ENCODE results near the gene POLR2J.
"Not testable (repeated sequence)": the region's sequence is repeated elsewhere in the genome, so short reads cannot be mapped to it uniquely, and the experiment has no call there.

Gene POLR2J

DNA sequence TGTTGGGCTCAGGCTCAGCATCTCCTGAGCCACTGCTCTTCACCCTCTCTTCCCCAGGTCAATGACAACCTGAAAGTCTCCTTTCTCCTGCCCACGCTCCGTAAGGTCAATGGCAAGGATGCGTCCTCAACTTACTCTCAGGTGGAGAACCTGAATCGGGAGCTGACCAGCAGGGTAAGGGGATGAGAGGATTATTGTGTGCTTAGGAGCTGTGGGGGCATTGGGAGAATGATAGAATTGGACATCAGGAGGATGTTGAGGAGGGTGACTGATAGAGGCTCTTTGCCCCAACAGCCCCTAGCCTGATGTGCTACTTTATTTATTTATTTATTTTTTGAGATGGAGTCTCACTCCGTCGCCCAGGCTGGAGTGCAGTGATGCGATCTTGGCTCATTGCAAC is 12.6 kb downstream of the POLR2J start:
- no peak for DNase-seq (ENCODE audit: low read depth)

DNA sequence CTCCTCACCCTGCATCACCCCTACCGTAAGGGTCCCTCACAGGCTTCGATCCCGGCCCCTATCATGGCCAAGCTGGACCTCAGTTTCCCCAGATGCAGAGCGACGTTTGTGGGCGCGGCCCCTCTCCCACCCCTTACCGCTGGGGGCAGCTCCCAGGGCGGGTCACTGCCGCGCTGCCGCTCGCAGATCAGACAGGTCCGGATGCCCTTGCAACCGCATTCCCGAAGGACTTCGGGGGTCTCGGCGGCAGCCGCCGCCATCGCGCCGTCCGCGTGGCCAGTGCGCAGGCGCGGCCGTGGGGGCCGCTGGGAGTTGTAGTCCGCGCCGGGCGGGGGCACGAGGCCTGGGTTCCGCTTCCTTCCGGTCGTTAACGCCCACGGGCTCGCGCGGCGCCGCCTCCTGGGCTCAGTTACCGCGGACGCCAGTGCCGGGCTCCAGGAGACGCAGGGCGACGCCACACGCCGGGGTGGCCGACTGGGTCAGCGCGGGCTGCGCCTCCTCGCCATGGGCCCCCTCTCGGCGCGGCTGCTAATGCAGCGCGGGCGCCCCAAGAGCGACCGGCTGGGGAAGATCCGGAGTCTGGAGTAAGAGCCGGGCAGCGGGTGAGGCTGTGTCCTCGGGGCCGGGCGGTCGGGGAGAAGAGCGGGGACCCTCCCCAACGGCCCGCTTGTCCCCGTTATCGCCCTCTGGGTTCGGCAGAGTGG is 14.0 kb downstream of the POLR2J start, which contains the start of the genes ALKBH4 and LRWD1:
Gene ALKBH4 (minus strand): TSS at position 287 of the 704 bp plus-strand sequence. CDS start 27 bp downstream, at position 260.
Gene LRWD1 (plus strand): TSS at position 408 of the 704 bp plus-strand sequence. CDS start 97 bp downstream, at position 505.
- peak; percentile 95 for DNase-seq (ENCODE audit: low read depth)

DNA sequence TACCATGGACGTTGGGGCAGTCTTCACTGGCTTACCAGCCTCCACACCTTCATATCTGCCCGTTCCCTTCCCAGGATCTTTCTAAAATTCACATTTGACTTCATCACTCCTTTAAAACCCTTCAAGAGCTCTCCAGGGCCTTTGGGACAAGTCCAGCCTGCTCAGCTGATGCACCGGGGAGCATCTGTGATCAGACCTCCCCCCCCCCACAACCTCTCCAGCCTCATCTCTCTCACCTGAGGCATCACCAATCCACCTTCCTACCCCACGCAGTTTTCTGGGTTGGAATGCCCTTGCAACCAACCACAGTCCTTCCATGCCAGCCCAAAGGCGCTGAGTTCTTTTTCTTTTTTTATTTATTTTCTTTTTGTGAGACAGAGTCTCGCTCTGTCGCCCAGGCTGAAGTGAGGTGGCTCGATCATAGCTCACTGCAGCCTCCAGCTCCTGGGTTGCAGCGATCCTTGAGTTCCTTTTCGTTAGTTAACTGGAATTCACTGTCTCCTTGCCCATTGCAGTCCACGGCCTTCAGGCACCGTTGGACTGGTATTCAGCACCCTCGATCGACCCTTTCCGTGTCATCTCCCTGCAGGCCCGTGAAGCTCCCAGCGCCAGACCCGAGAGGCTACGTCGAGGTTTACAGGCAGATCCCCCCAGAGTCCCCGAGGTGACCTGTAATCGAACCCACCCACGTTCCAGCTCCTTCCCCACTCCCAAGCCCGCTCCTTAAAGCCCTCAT is 14.7 kb downstream of the POLR2J start:
- DNase-seq (ENCODE audit: low read depth) = peak; percentile 37

DNA sequence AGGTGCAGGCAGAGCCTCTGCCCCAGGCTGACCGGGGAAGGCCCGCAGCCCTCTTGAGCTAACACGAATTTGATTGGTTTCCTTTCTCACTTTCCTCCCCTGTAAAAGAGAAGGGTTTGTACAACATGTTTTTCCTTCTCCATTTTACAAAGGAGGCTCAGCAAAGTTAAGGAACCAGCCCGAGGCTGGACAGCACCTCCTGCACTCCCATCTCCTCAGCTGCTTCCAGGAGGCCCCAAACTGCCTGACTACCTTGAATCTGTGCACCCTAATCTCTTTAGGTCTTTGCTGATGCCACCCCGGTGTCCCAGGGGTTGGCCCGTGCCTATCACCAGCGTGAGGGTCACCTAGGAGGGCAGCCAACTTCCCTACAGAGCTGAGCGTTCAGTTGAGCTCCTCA is 18.3 kb downstream of the POLR2J start:
- no peak for DNase-seq (ENCODE audit: low read depth)

DNA sequence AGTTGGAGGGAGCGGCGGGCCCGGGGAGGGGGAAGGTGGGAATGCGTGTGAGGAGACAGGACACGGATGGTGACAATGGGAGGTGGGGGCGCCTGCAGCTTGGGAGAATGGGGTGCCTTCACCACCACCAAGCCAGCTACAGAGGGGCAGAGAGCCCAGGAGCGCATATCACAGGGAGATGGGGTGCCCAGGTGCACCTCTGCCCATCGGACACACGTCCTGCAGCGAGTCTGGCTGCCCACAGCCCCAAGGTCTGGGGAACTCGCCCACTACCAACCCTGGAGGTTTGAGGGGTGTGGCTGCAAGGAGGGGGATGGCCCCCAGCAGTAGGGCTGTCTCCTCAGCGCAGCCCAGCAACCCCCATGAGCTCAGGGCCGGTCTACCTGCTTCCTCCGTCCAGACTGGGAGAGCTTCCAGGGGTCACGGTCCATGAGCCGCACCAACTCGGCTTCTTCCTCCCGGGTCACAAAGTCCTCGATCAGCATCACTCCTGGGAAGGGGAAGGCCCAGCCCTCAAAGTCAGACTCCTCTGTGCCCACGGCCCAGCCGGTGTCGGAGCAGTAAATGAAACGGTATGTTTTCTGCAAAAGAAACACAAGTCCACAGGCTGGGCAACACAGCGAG is 19.4 kb downstream of the POLR2J start:
- no peak for DNase-seq (ENCODE audit: low read depth)

DNA sequence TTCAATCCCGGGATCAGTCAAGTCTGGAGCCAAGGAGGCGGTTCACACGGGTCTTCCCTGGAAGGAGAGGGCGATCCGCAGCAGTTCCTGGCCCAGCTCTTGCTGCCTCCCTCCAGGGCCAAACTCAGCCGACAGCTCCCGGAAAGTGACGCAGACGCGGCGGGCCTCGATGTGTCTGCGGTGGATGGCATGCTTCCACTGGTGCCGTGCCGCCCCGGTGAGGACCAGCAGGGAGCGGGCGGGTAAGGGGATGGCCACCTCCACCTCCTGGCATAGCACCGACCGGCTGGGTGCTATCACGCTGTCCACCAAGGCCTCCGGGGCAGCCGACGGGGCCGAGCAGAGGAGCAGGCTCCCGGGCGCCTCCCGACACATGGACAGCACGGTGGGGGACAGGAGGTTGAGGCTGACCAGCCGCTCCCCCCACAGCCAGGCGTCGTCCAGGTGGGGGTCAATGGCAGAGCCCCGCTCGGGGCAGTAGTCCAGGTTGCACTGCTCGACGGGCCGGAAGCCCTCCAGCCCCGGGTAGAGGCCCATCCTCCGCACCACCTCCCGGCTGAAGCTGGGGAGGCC is 21.3 kb downstream of the POLR2J start:
- DNase-seq (ENCODE audit: low read depth) = no peak

DNA sequence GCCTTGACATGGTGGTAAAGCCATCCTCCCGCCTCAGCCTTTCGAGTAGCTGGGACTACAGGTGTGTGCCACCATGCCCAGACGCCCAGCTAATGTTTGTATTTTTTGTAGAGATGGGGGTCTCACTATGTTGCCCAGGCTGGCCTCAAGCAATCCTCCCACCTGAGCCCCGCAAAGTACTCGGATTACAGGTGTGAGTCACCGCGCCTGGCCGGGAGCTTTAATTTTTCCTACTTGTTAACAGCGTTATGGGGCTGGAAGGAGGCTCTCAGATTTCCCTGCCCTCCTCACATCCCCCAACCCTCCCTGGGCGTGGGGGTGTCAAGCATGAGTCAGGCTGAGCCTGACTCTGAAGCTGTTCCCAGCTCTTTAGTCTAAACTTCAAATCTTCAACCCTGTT is 22.4 kb downstream of the POLR2J start:
- no peak for DNase-seq (ENCODE audit: low read depth)

DNA sequence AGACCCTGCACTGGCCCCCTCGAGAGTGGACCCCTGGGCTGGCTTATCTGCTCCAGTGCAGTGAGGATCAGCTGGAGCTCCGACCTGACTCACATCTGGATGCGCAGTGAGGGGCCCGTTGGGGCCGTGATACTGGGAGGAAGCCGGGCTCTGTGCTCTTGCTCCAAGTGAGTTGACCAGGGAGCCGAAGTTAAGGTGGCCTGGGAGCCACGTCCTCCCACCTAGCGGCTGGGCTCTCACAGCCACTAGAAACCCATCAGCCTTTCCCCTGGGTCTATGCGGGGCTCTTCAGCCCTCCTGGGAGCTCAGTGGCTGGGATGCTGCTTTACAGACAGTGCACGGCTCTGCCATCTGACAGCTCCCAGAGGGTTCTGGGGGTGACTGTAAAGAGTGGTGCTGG is 23.1 kb downstream of the POLR2J start:
- DNase-seq (ENCODE audit: low read depth) = no peak

DNA sequence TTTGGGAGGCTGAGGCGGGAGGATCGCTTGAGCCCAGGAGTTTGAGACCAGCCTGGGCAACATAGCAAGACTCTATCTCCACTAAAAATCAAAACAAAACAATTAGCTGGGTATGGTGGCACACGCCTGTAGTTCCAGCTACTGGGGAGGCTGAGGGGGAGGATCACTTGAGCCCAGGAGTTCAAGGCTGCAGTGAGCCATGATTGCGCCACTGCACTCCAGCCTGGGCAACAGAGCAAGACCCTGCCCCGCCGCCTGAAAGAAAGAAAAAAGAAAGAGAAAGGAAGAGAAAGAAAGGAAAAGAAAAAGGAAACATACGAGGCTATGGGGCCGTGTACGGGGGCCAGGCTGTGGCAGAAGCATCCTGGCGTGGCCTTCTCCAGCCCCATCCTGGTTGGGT is 23.8 kb downstream of the POLR2J start:
- not testable (repeated sequence) for DNase-seq (ENCODE audit: low read depth)

DNA sequence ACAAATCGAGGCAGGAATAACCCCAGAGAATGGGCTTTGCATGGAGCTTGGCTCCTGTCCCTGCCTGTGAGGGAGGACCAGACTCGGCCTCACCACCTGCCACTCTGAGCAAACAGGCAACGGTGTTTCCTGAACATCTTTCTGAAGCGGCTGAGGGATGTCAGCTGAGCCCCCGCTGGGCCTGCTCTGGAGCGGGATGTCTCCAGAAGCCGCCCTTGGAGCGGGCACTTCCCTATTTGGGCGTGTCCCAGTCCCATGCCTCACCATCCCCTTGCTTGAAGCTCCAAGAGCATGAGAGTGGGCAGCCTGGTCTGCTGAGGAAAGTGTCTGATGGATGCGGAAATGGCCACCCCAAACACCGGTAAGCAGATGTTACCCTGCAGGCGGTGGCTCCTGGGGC is 24.3 kb downstream of the POLR2J start:
- DNase-seq (ENCODE audit: low read depth) = no peak

DNA sequence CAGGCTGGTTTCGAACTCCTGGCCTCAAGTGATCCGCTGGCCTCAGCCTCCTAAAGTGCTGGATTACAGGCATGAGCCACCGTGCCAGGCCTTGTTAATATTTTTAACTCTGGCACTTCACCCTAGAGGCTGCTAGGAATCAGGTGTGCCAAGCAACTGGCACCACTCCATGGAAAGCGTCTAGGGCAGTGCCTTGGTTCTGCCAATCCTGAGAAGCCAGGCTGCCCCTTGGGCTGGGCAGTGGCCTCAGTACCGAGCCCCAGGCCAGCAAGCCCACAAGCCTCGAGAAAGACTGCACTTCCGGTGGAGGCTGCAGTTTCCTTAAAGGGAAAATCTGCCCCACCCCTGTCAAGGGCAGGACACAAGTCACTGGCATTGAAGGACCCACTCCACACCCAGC is 25.4 kb downstream of the POLR2J start:
- DNase-seq (ENCODE audit: low read depth) = no peak

DNA sequence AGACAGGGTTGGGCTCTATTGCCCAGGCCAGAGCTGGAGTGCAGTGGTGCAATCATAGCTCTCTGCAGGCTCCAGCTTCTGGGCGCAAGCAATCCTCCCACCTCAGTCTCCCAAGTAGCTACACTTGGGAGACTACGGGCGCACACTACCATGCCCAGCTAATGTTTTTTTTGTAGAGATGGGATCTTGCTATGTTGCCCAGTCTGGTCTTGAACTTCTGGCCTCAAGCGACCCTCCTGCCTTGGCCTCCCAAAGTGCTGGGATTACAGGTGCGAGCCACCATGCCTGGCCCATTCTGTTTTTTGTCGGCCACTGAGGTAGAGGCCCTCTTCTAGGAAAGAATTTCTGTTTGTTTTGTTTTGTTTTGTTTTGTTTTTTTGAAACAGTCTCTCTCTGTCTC is 26.3 kb downstream of the POLR2J start:
- DNase-seq (ENCODE audit: low read depth) = no peak

DNA sequence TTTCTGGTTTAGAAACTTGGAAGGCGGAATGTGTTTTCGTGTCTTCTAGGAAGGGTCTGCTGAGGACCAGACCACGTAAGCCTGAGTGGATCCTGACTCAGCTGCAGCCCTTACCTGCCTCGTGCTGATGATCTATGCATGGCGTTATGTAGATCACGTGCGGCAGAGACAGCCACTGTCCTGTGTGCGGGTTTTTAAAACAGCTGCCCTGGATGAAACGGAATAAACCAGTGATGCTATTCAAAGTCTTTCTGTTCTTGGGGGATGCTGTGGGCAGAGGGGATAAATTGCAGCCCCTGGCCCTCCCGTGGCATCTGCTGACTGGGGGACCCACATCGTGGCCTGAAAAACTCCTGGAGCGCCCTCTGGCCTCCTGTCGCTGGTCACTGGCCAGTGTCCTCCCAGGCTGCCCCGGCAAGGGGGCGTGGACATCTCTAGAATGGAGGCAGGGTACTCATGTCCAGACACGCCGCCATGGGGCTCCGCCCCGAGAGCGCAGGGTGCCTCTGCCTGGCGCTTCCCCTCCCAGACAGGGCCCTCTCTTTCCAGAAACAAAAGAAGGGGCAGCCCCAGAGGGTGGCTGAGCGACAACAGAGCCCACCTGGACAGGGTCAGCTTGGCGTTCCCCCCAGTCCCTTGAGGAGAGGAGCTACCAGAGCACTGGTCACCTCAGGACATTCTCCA is 27.2 kb downstream of the POLR2J start:
- DNase-seq (ENCODE audit: low read depth) = peak; percentile 61

DNA sequence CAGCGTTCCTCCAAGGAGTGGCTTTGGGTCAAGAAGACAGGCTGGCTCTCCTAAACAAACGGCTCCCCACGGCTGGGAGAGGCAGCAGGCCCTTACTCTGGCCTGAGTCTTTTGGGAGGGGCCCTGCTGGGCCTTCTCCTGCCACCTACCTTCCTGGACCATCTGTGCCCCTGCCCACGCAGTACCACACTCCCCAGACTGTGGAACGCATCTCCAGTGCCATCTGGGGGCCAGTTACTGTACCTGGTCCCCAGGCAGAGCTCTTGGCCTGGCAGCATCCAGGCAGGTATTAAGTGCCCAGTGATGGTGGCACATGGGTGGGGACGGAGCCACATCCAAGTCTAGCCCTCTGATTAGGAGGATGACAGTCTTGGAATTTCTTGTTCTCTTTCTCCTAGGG is 28.5 kb downstream of the POLR2J start:
- DNase-seq (ENCODE audit: low read depth) = peak; percentile 26

DNA sequence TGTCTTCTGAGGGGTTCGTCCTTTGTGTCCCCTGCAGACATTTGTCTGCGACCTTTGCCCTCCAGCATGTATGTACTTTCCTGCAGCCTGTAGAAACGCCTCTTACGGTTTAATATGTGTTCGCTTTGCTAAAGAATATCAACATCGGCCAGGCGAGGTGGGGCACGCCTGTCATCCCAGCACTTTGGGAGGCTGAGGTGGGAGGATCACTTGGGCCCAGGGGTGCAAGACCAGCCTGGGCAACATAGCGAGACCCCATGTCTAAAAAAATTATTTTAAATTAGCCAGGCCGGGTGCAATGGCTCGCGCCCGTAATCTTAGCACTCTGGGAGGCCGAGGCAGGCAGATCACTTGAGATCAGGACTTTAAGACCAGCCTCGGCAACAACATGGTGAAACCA is 29.6 kb downstream of the POLR2J start:
- no peak for DNase-seq (ENCODE audit: low read depth)

DNA sequence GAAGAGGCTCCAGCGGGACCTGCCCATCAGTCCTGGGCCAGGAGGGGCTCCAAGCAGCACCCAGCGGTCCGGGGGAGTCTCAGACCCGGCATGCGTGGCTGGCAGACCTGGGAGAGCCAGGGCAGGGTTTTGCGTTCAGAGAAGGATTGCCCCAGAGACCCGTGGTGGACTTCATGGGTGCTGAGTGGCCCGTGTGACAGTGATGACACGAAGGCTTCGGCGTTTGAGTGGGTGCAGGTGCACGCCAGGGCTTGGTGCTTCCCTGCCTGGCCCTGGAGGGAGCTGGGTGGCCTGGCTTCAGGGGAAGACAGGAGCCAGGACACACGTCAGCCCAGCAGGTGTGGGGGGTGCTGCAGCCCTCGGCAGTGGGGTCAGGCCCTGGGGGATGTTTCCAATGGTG is 31.4 kb downstream of the POLR2J start:
- DNase-seq (ENCODE audit: low read depth) = no peak

DNA sequence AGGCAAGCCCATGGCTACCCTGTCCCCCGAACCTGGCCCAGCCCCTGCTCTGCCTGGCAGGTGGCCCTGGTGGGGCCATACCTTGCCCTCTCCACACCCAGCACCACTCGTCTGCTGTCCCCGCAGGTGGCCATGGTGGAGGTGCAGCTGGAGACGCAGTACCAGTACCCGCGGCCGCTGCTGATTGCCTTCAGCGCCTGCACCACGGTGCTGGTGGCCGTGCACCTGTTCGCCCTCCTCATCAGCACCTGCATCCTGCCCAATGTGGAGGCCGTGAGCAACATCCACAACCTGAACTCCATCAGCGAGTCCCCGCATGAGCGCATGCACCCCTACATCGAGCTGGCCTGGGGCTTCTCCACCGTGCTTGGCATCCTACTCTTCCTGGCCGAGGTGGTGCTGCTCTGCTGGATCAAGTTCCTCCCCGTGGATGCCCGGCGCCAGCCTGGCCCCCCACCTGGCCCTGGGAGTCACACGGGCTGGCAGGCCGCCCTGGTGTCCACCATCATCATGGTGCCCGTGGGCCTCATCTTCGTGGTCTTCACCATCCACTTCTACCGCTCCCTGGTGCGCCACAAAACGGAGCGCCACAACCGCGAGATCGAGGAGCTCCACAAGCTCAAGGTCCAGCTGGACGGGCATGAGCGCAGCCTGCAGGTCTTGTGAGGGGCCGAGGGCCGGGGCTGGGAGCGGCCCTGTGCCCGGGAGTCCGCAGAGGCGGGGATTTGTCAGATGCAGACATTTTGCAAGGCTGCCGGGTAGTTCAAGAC is 32.1 kb downstream of the POLR2J start:
- no peak for DNase-seq (ENCODE audit: low read depth)

DNA sequence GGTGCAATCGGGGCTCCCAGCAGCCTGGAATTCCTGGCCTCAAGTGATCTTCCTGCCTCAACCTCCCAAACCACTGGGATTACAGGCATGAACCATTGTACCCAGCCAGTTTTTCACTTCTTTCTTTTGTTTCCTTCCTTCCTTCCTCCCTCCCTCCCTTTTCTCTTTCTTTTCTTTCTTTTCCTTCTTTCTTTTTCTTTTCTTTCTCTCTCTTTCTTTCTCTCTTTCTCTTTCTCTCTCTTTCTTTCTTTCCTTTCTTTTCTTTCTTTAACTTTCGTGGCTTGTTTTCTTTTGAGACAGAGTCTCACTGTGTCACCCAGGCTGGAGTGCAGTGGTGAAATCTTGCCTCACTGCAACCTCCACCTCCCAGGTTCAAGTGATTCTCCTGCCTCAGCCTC is 33.0 kb downstream of the POLR2J start:
- DNase-seq (ENCODE audit: low read depth) = no peak

DNA sequence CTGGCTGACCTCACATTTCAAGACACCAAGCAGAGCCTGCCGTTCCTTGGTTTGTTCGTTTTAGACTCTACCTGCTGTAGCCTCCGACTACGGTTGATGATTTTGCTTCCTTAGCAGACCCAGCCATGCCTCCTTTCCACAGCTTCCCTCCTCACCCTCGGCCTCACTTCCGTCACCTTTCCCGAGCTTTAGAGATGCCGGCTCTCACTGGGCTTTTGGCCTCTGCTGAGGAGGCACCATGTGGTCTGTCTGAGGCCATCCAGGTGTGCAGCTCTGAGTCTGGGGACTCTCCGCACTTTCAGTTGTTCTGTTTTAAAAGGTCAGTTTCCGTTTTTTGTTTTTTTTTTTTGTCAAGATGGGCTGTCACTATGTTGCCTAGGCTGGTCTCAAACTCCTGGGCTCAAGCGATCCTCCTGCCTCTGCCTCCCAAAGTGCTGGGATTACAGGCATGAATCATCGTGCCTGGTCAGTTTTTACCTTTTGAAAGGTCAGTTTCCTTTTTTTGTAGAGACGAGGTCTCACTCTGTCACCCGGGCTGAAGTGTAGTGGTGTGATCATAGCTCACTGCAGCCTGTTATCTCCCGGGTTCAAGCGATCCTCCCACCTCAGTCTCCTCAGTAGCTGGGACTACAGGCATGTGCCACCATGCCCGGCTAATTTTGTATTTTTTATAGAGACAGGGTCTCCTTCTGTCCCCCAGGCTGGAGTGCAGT is 33.6 kb downstream of the POLR2J start:
- DNase-seq (ENCODE audit: low read depth) = no peak

DNA sequence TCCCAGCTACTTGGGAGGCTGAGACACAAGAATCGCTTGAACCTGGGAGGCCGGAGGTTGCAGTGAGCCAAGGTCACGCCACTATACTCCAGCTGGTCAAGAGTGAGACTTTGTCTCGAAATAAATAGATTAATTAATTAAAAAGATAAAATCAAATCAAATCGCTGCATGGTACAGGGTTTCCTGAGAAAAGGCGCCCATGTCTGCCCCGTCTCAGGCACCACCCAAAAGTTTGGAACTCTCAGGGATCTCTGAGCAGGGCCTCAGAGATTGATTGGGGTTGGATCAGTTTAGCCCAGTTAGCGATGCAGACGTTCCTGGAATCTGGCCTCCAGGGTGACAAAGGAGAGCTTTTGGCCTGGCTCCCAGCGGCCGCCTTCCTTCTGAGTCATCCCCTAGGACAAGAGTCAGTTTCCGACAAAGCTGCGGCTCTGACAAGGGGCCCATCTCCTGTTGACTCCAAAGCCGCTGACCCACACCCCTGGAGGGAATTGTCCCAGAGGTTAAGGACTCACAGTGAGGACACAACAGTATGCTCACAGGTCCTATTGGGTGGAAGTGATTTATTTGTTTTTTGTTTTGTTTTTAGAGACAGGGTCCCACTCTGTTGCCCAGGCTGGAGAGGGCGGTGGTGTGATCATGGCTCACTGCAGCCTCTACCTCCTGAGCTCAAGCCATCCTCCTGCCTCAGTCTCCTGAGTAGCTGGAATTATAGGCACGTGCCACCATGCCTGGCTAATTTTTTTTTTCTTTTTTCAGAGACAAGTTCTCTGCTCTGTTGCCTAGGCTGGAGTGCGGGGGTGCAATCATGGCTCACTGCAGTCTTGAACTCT is 38.5 kb downstream of the POLR2J start:
- DNase-seq (ENCODE audit: low read depth) = peak; percentile 94
